ENCODE measurements around the gene KREMEN2. TPM values are rescaled to one million over a fixed set of nuclear protein-coding genes. Genes with fewer than 3 reads are reported as not detected.

Gene KREMEN2
- total and polyA plus RNA-seq, 2 of the 13 experiments (the other 11 are each of a cell fraction or from before 2014, with no cell fraction given) = 0.48 to 1.2 TPM

DNA sequence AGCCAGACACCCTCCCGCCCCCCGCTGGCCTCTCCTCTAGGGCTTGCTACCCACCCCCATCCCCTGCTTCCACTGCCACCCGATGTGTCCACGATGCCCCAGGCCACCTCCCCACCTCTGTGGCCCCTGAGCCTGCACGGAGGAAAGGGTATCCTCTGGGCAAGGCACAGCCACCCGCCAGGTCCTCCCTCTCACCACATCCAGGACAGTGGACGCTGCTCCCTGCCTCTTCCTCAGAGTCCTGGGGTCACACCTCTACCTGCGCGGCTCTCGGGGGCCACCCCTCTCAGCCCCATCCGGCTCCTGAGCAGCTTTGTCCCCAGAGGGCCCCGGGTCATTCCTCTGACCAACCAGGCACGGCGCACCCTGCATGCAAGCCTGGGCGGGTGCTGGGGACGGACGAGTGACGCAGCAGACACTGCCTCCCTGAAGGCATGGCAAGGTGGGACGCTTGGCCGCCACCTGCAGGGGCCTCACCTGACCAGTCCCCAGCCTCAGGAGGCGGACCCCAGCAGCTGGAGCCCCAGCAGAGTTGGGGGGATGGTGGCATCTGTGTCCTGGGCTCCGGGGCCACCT lies 27.6 kb upstream of the KREMEN2 start (continued):
- TF ChIP-seq, protein P1, sequence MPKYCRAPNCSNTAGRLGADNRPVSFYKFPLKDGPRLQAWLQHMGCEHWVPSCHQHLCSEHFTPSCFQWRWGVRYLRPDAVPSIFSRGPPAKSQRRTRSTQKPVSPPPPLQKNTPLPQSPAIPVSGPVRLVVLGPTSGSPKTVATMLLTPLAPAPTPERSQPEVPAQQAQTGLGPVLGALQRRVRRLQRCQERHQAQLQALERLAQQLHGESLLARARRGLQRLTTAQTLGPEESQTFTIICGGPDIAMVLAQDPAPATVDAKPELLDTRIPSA (CRISPR knock-in tag; IDR thresholded peaks at IDR 0.05; ENCODE audit: borderline replicate concordance) = no peak

DNA sequence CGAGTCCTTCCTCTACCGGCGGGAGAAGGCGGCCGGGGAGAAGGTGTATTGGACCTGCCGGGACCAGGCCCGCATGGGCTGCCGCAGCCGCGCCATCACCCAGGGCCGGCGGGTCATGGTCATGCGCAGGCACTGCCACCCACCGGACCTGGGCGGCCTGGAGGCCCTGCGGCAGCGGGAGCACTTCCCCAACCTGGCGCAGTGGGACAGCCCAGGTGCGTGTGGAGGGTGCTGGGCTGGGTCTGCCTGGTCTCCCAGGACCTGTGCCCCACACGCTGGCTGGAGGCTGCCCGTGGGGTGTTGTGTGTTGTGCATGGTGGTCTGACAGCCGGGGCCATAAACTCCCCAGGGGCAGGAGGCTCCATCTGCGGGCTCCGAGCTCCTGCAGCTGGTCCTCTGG lies 26.9 kb upstream of the KREMEN2 start:
- BruUV-seq (replicated peaks) = no TSS peak
- ATAC-seq = peak; percentile 20; the same call in 1 of the 3 replicates
- intact Hi-C loops (cut with micrococcal nuclease; ENCODE audit: unreplicated experiment) = no loop called here

More for the DNA sequence above, 26.9 kb upstream of the KREMEN2 start:
- in situ Hi-C loops (cut with HindIII; ENCODE audit: extremely low pct_ligation_motif_present, low pct_unique_long_range_greater_than_20kb) = no loop called here
- Histone ChIP-seq H2AFZ (ENCODE audit: low read length) (no peak overlapping the region), H3K27me3 (ENCODE audit: control insufficient read depth in 1 of 2, insufficient read depth in 2 of 2, low read length in 2 of 2) (no peaks in the 10 kb centered on the region), H3K79me2 (ENCODE audit: insufficient read depth, low read length) (no peaks in the 10 kb centered on the region), H3K4me3 (replicated peaks in 1 of 3; ENCODE audit: insufficient read depth in 1 of 3, low read depth in 2 of 3, low read length in 3 of 3) (no peak overlapping the region), H3K36me3 (replicated peaks in 1 of 2; ENCODE audit: control insufficient read depth in 1 of 2, insufficient read depth in 2 of 2, low read length in 2 of 2) (peaks cover 8 to 30% of the 10 kb centered on the region in 2 experiments; a peak in 4 of 5 replicates), H3K9ac (ENCODE audit: insufficient read depth, low read depth, low read length) (no peak overlapping the region), H3K4me2 (ENCODE audit: low read depth, low read length) (no peak overlapping the region), H3K4me1 (ENCODE audit: insufficient read depth, low read length) (no peaks in the 10 kb centered on the region), H4K20me1 (ENCODE audit: insufficient read depth, low read length) (no peaks in the 10 kb centered on the region), H3K9me3 (ENCODE audit: low read length) (no peaks in the 10 kb centered on the region), H3K27ac (ENCODE audit: extremely low read length, insufficient read depth, low read length) (no peak overlapping the region)
- ChIA-PET CTCF (ENCODE audit: low intra/inter-chr PET ratio, low total read pairs) (no interaction called here), POLR2A (no interaction called here)
- 100% methylated on average over 2 of the region's 24 CpGs for WGBS (ENCODE audit: low lambda C conversion rate)
- TF ChIP-seq MXI1 (IDR thresholded peaks at IDR 0.05; ENCODE audit: borderline replicate concordance, low read depth, low read length) (no peak), FOXO1 (CRISPR knock-in tag; IDR thresholded peaks at IDR 0.05) (no peak), PCBP1 (IDR thresholded peaks at IDR 0.05; ENCODE audit: borderline replicate concordance, low read depth, low read length) (no peak), ATF7-NPFF (CRISPR knock-in tag; IDR thresholded peaks at IDR 0.05; ENCODE audit: low read depth) (no peak), DNMT1 (CRISPR knock-in tag; IDR thresholded peaks at IDR 0.05) (no peak), ZZZ3 (CRISPR knock-in tag; IDR thresholded peaks at IDR 0.05; ENCODE audit: borderline replicate concordance) (no peak), KLF13 (CRISPR knock-in tag; IDR thresholded peaks at IDR 0.05) (no peak), ZNF264 (CRISPR knock-in tag; IDR thresholded peaks at IDR 0.05) (no peak)
- TF ChIP-seq, protein P2, sequence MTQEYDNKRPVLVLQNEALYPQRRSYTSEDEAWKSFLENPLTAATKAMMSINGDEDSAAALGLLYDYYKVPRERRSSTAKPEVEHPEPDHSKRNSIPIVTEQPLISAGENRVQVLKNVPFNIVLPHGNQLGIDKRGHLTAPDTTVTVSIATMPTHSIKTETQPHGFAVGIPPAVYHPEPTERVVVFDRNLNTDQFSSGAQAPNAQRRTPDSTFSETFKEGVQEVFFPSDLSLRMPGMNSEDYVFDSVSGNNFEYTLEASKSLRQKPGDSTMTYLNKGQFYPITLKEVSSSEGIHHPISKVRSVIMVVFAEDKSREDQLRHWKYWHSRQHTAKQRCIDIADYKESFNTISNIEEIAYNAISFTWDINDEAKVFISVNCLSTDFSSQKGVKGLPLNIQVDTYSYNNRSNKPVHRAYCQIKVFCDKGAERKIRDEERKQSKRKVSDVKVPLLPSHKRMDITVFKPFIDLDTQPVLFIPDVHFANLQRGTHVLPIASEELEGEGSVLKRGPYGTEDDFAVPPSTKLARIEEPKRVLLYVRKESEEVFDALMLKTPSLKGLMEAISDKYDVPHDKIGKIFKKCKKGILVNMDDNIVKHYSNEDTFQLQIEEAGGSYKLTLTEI (CRISPR knock-in tag; conservative IDR thresholded peaks at IDR 0.05) = no peak
- TF ChIP-seq, protein P3, sequence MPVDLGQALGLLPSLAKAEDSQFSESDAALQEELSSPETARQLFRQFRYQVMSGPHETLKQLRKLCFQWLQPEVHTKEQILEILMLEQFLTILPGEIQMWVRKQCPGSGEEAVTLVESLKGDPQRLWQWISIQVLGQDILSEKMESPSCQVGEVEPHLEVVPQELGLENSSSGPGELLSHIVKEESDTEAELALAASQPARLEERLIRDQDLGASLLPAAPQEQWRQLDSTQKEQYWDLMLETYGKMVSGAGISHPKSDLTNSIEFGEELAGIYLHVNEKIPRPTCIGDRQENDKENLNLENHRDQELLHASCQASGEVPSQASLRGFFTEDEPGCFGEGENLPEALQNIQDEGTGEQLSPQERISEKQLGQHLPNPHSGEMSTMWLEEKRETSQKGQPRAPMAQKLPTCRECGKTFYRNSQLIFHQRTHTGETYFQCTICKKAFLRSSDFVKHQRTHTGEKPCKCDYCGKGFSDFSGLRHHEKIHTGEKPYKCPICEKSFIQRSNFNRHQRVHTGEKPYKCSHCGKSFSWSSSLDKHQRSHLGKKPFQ (CRISPR knock-in tag; IDR thresholded peaks at IDR 0.05; ENCODE audit: insufficient replicate concordance) = no peak
- DNase-seq (ENCODE audit: low spot score) = no peak
- no peak for FAIRE-seq

All from HepG2 (cell line).